Measurements from ENCODE around the gene PDXP.

- TF ChIP-seq CTCF (IDR thresholded peaks at IDR 0.05; ENCODE audit: low read depth, low read length, poor library complexity, severe bottlenecking) (no peak), EZH2phosphoT487 (IDR thresholded peaks at IDR 0.05; ENCODE audit: borderline replicate concordance, low read length) (no peak)
These were observed 41.1 kb upstream of the PDXP start for GRCh38 chr22:37617431-37617830.

Data from DOHH2 (cell line).